IMR-90 (cell line): Measurements from ENCODE around the gene TRIM24. TPM values are rescaled to one million over a fixed set of nuclear protein-coding genes. Genes with fewer than 3 reads are reported as not detected.

Experiments used
- ATAC-seq: fragments of 200-7000 bp; cut with Tn5 transposase; 2 replicates; pipeline ENCODE4 v1.9.1; 2020; ENCODE audit warnings: low read depth, mild to moderate bottlenecking, moderate library complexity
- BruUV-seq: library from RNA; stranded (reverse); fragments of 400-500 nt; replicated peaks from 2 replicates; lab custom pipeline; 2021; lab: Mats Ljungman, UMichigan
- CTCF ChIA-PET: fragments of 300-600 bp; formaldehyde crosslinking; extraction: SDS; loops from one replicate; lab custom pipeline; 2021; ENCODE audit warnings: antibody characterized with exemption; lab: Yijun Ruan, JAX
- POLR2A ChIA-PET: fragments of 300-600 bp; sonication (Branson Sonifier 250); formaldehyde crosslinking; loops from one replicate; lab custom pipeline; 2022; ENCODE audit warnings: antibody characterized with exemption; ENCODE audit not compliant: unreplicated experiment; lab: Charles Lee
- DNase-seq: peaks from one replicate; pipeline ENCODE4 v3.0.0; 2013
- H2AFZ ChIP-seq: replicated peaks from 2 replicates; pipeline ENCODE3; 2013; ENCODE audit warnings: low read length, mild to moderate bottlenecking; ENCODE audit not compliant: poor library complexity
- H2AK5ac ChIP-seq: 2 replicates; pipeline ENCODE4 v1.6.1; 2013; ENCODE audit warnings: low read depth, low read length, inconsistent platforms
- H2AK9ac ChIP-seq: replicated peaks from 2 replicates; pipeline ENCODE3; 2013; ENCODE audit warnings: mild to moderate bottlenecking, low read depth, low read length, moderate library complexity; ENCODE audit not compliant: poor library complexity
- H2BK120ac ChIP-seq: 2 replicates; pipeline ENCODE4 v1.6.1; 2013; ENCODE audit warnings: low read depth, low read length, inconsistent platforms
- H2BK15ac ChIP-seq: 3 replicates; pipeline ENCODE4 v1.6.1; 2013; ENCODE audit warnings: low read depth, low read length, inconsistent platforms
- H2BK20ac ChIP-seq: 2 replicates; pipeline ENCODE4 v1.6.1; 2013; ENCODE audit warnings: low read depth, mild to moderate bottlenecking, inconsistent platforms, low read length, moderate library complexity
- H2BK5ac ChIP-seq: 2 replicates; pipeline ENCODE4 v1.6.1; 2013; ENCODE audit warnings: mild to moderate bottlenecking, low read depth, low read length, inconsistent platforms; ENCODE audit not compliant: poor library complexity, severe bottlenecking
- H3K14ac ChIP-seq: replicated peaks from 2 replicates; pipeline ENCODE4 v1.6.1; 2013; ENCODE audit warnings: low read depth, low read length, inconsistent platforms
- H3K18ac ChIP-seq: 2 replicates; pipeline ENCODE4 v1.6.1; 2013; ENCODE audit warnings: low read depth, low read length, control low read depth
- H3K23ac ChIP-seq: 2 replicates; pipeline ENCODE4 v1.6.1; 2013; ENCODE audit warnings: low read depth, low read length, inconsistent platforms
- H3K27ac ChIP-seq: 2 replicates; pipeline ENCODE4 v1.5.1; 2013; ENCODE audit warnings: mild to moderate bottlenecking, control low read depth, low read length; ENCODE audit not compliant: insufficient read depth
- H3K27me3 ChIP-seq: 2 replicates; pipeline ENCODE4 v1.6.1; 2013; ENCODE audit warnings: low read length; ENCODE audit not compliant: control insufficient read depth, insufficient read depth
- H3K36me3 ChIP-seq: 2 replicates; pipeline ENCODE4 v1.6.1; 2013; ENCODE audit warnings: low read length, mixed read lengths; ENCODE audit not compliant: control insufficient read depth, insufficient read depth
- H3K4ac ChIP-seq: 2 replicates; pipeline ENCODE4 v1.6.1; 2013; ENCODE audit warnings: low read depth, low read length, inconsistent platforms
- H3K4me1 ChIP-seq: 2 replicates; pipeline ENCODE4 v1.6.1; 2013; ENCODE audit warnings: low read length, mixed read lengths; ENCODE audit not compliant: control insufficient read depth, insufficient read depth
- H3K4me2 ChIP-seq: 2 replicates; pipeline ENCODE4 v1.6.1; 2013; ENCODE audit warnings: low read depth, mild to moderate bottlenecking, control low read depth, low read length, moderate library complexity
- H3K4me3 ChIP-seq: 2 replicates; pipeline ENCODE4 v1.5.1; 2013; ENCODE audit warnings: low read depth, mild to moderate bottlenecking, control low read depth, low read length, moderate library complexity; ENCODE audit not compliant: insufficient read depth
- H3K56ac ChIP-seq: 2 replicates; pipeline ENCODE4 v1.6.1; 2013; ENCODE audit warnings: low read length, inconsistent platforms; ENCODE audit not compliant: insufficient read depth; ENCODE audit errors: extremely low read depth
- H3K79me1 ChIP-seq, 2 experiments: 2 replicates each; pipeline ENCODE4 v1.6.1; 2013; ENCODE audit warnings: low read length in 2 of 2, inconsistent platforms in 1 of 2, low read depth in 1 of 2
- H3K9ac ChIP-seq: 2 replicates; pipeline ENCODE4 v1.6.1; 2013; ENCODE audit warnings: low read depth, low read length, control low read depth
- H3K9me1 ChIP-seq: 2 replicates; pipeline ENCODE4 v1.6.1; 2013; ENCODE audit warnings: low read length, inconsistent platforms; ENCODE audit not compliant: insufficient read depth
- H3K9me3 ChIP-seq: 2 replicates; pipeline ENCODE4 v1.6.1; 2013; ENCODE audit warnings: low read length; ENCODE audit not compliant: control insufficient read depth, insufficient read depth
- H4K20me1 ChIP-seq: 2 replicates; pipeline ENCODE4 v1.6.1; 2013; ENCODE audit warnings: low read length, inconsistent platforms; ENCODE audit not compliant: insufficient read depth
- H4K5ac ChIP-seq: 2 replicates; pipeline ENCODE4 v1.6.1; 2013; ENCODE audit warnings: mild to moderate bottlenecking, low read depth, low read length, control low read depth
- H4K8ac ChIP-seq, 2 experiments: 2 replicates each; pipeline ENCODE4 v1.6.1; 2013; ENCODE audit warnings: low read depth in 2 of 2, low read length in 2 of 2, control low read depth in 1 of 2, inconsistent platforms in 1 of 2
- H4K91ac ChIP-seq: 2 replicates; pipeline ENCODE4 v1.6.1; 2013; ENCODE audit warnings: low read depth, low read length, inconsistent platforms; ENCODE audit not compliant: insufficient read depth
- BHLHE40 ChIP-seq: fragments of 150-350 bp; IDR thresholded peaks from 2 replicates; pipeline ENCODE4 v1.6.1; 2016; ENCODE audit warnings: mild to moderate bottlenecking, low read depth, low read length
- CEBPB ChIP-seq: IDR thresholded peaks from 2 replicates; pipeline ENCODE4 v1.6.1; 2012; ENCODE audit warnings: low read depth, low read length, improper control_type of control experiment
- CHD1 ChIP-seq: IDR thresholded peaks from 2 replicates; pipeline ENCODE4 v1.6.1; 2012; ENCODE audit warnings: low read depth, low read length, improper control_type of control experiment
- CTCF ChIP-seq: conservative IDR thresholded peaks from 2 replicates; pipeline ENCODE4 v1.5.1; 2012; ENCODE audit warnings: mild to moderate bottlenecking, low read depth, low read length, improper control_type of control experiment
- ELK1 ChIP-seq: fragments of 150-350 bp; IDR thresholded peaks from 2 replicates; pipeline ENCODE4 v1.6.1; 2016; ENCODE audit warnings: low read depth, mild to moderate bottlenecking, low read length, moderate library complexity, borderline replicate concordance
- FOS ChIP-seq: fragments of 150-350 bp; IDR thresholded peaks from 2 replicates; pipeline ENCODE4 v1.6.1; 2016; ENCODE audit warnings: low read depth, low read length
- MAFK ChIP-seq: IDR thresholded peaks from 2 replicates; pipeline ENCODE4 v1.6.1; 2012; ENCODE audit warnings: low read depth, low read length, improper control_type of control experiment
- MAZ ChIP-seq: IDR thresholded peaks from 2 replicates; pipeline ENCODE4 v1.6.1; 2012; ENCODE audit warnings: low read depth, mild to moderate bottlenecking, low read length, improper control_type of control experiment, moderate library complexity, borderline replicate concordance
- MXI1 ChIP-seq: IDR thresholded peaks from 2 replicates; pipeline ENCODE4 v1.6.1; 2012; ENCODE audit warnings: low read depth, mild to moderate bottlenecking, low read length, moderate library complexity, borderline replicate concordance
- NFE2L2 ChIP-seq: fragments of 150-350 bp; IDR thresholded peaks from 2 replicates; pipeline ENCODE4 v1.6.1; 2016; ENCODE audit warnings: low read depth, mild to moderate bottlenecking, low read length
- POLR2A ChIP-seq: IDR thresholded peaks from 2 replicates; pipeline ENCODE4 v1.6.1; 2012; ENCODE audit warnings: mild to moderate bottlenecking, low read depth, low read length
- RAD21 ChIP-seq: IDR thresholded peaks from 2 replicates; pipeline ENCODE4 v1.6.1; 2012; ENCODE audit warnings: low read length, improper control_type of control experiment
- RCOR1 ChIP-seq: IDR thresholded peaks from 2 replicates; pipeline ENCODE4 v1.6.1; 2012; ENCODE audit warnings: mild to moderate bottlenecking, low read length, improper control_type of control experiment; ENCODE audit not compliant: insufficient replicate concordance
- RFX5 ChIP-seq: IDR thresholded peaks from 2 replicates; pipeline ENCODE4 v1.8.0; 2012; ENCODE audit warnings: low read depth, mild to moderate bottlenecking, low read length, moderate library complexity
- SMC3 ChIP-seq: fragments of 150-350 bp; IDR thresholded peaks from 2 replicates; pipeline ENCODE4 v1.6.1; 2016; ENCODE audit warnings: low read depth, mild to moderate bottlenecking, antibody characterized with exemption, low read length, moderate library complexity
- USF2 ChIP-seq: fragments of 150-350 bp; IDR thresholded peaks from 2 replicates; pipeline ENCODE4 v1.6.1; 2017; ENCODE audit warnings: mild to moderate bottlenecking, antibody characterized with exemption, low read length, low read depth
- WGBS, 2 experiments: methylation state at CpG; one replicate each; pipeline versions ENCODE4 v1.1.5 to v1.1.7; 2013; ENCODE audit warnings: missing lambda C conversion rate in 2 of 2; ENCODE audit not compliant: insufficient read length in 1 of 2; ENCODE audit errors: extremely low coverage in 2 of 2; 5-methylcytosine and 5-hydroxymethylcytosine counted together
- dilution Hi-C: fragments of 300-500 bp; cut with HindIII; formaldehyde crosslinking; loops from one replicate; pipeline ENCODE4 v1.14.3; 2018; ENCODE audit warnings: low sequenced_read_pairs; ENCODE audit not compliant: unreplicated experiment
- in situ Hi-C: fragments of 300-500 bp; cut with MboI; formaldehyde crosslinking; loops from 3 replicates; pipeline ENCODE4 v1.14.3; 2019; ENCODE audit warnings: low sequenced_read_pairs, inconsistent platforms, mixed read lengths
- intact Hi-C: fragments of 100-400 bp; cut with micrococcal nuclease; formaldehyde crosslinking; loops from 2 replicates; pipeline ENCODE4 v1.10.0; 2022
- polyA plus RNA-seq, 3 experiments: library from polyadenylated mRNA; depleted of rRNA; stranded (reverse); fragments of >200 nt; gene quantifications; 2 replicates each; pipeline ENCODE4 v1.2.3, GENCODE V29; 2012; ENCODE audit warnings: low replicate concordance in 1 of 3
- total RNA-seq: library from RNA; depleted of rRNA; stranded (reverse); fragments of >200 nt; gene quantifications from 2 replicates; pipeline ENCODE4 v1.2.3, GENCODE V29; 2012

The TRIM24 gene
- total and polyA plus RNA-seq, 2 of the 4 experiments (the other 2 are of a cell fraction) = 4.1 to 5.7 TPM

GRCh38 chr7:138417764-138418163, 42.3 kb upstream of the TRIM24 start:
- Histone ChIP-seq H4K8ac (no peak overlapping the region), H3K4me1 (no peaks in the 10 kb centered on the region), H3K9me1 (no peaks in the 10 kb centered on the region), H3K4me3 (no peak overlapping the region), H3K4me2 (no peak overlapping the region), H3K4ac (no peak overlapping the region), H3K79me1 (no peaks in the 10 kb centered on the region), H2AK5ac (no peak overlapping the region), H2BK5ac (no peak overlapping the region), H3K27me3 (no peaks in the 10 kb centered on the region), H2BK15ac (no peak overlapping the region), H3K9me3 (peaks cover 2% of the 10 kb centered on the region; the same call in 1 of the 2 replicates), H2AK9ac (no peak overlapping the region), H3K56ac (no peak overlapping the region), H4K5ac (no peak overlapping the region), H3K27ac (no peak overlapping the region), H4K20me1 (no peaks in the 10 kb centered on the region), H3K14ac (no peak overlapping the region), H3K18ac (no peak overlapping the region), H2BK120ac (no peak overlapping the region), H4K91ac (no peak overlapping the region), H3K36me3 (no peaks in the 10 kb centered on the region), H2BK20ac (no peak overlapping the region), H2AFZ (no peak overlapping the region), H3K9ac (no peak overlapping the region), H3K23ac (no peak overlapping the region)
- POLR2A ChIA-PET = no interaction called here
- DNase-seq (no peak), ATAC-seq (no peak)
- dilution Hi-C loops (no loop called here), in situ Hi-C loops (no loop called here), intact Hi-C loops (no loop called here)
- no peak for TF ChIP-seq RAD21
- no peak for TF ChIP-seq MAFK
- no peak for TF ChIP-seq MXI1
- TF ChIP-seq CTCF = no peak
- no peak for TF ChIP-seq MAZ
- no peak for TF ChIP-seq RFX5
- no peak for TF ChIP-seq NFE2L2
- TF ChIP-seq BHLHE40 = no peak
- TF ChIP-seq POLR2A = no peak
- no peak for TF ChIP-seq USF2
- TF ChIP-seq FOS = no peak
- TF ChIP-seq RCOR1 = no peak
- TF ChIP-seq CEBPB = no peak
- no peak for TF ChIP-seq SMC3
- no peak for TF ChIP-seq ELK1
- no peak for TF ChIP-seq CHD1
- BruUV-seq = no TSS peak
- CTCF ChIA-PET = no interaction called here
- no CpG with 5 or more reads among the region's 1 CpG for WGBS, 2 experiments
